ENCODE data around the gene RDH14. TPM values are rescaled to one million over a fixed set of nuclear protein-coding genes. Genes with fewer than 3 reads are reported as not detected.

RDH14 gene
- total RNA-seq, 2 experiments from 2014 or later = 18.8 to 19.4 TPM

DNA sequence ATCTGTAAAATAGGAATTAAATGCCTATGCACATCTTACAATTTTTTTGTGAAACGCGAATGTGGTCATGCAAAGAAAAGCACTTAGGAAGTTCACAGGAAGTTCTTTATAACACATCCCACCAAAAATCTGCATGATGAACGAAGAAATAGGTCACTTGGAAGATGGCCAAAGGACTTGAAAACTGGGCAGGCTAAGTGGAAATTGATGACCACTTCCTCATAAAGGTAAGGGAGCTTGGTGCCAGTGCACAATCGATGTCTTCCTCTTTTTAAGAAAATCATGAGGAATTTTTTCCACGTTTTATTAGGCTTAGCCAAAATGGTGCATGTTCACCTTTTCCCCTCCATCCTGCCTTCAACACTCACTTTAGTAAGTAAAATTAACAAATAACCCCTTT is 37.2 kb upstream of the RDH14 start:
- intact Hi-C loops (cut with micrococcal nuclease) = no loop called here
- peaks cover 2% of the 10 kb centered on the region for H3K9me3 Mint-ChIP-seq
- TF ChIP-seq, protein P1, sequence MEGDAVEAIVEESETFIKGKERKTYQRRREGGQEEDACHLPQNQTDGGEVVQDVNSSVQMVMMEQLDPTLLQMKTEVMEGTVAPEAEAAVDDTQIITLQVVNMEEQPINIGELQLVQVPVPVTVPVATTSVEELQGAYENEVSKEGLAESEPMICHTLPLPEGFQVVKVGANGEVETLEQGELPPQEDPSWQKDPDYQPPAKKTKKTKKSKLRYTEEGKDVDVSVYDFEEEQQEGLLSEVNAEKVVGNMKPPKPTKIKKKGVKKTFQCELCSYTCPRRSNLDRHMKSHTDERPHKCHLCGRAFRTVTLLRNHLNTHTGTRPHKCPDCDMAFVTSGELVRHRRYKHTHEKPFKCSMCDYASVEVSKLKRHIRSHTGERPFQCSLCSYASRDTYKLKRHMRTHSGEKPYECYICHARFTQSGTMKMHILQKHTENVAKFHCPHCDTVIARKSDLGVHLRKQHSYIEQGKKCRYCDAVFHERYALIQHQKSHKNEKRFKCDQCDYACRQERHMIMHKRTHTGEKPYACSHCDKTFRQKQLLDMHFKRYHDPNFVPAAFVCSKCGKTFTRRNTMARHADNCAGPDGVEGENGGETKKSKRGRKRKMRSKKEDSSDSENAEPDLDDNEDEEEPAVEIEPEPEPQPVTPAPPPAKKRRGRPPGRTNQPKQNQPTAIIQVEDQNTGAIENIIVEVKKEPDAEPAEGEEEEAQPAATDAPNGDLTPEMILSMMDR (IDR thresholded peaks at IDR 0.05) = no peak
- DNase-seq (no peak), ATAC-seq (no peak)
- H3K27me3 Mint-ChIP-seq = no peaks in the 10 kb centered on the region
- CTCF ChIA-PET = no interaction called here
- H3K4me1 Mint-ChIP-seq (ENCODE audit: low read depth) = no peaks in the 10 kb centered on the region
- H3K27ac Mint-ChIP-seq = no peak overlapping the region
- POLR2A ChIA-PET = interaction anchor here (1.6 kb wide), 1 partner anchor 14 kb away, joined by 3 read pairs; no protein-coding TSS in a partner anchor
- no peak overlapping the region for H3K4me3 Mint-ChIP-seq
- H3K36me3 Mint-ChIP-seq (ENCODE audit: low read depth) = peaks cover 4% of the 10 kb centered on the region

DNA sequence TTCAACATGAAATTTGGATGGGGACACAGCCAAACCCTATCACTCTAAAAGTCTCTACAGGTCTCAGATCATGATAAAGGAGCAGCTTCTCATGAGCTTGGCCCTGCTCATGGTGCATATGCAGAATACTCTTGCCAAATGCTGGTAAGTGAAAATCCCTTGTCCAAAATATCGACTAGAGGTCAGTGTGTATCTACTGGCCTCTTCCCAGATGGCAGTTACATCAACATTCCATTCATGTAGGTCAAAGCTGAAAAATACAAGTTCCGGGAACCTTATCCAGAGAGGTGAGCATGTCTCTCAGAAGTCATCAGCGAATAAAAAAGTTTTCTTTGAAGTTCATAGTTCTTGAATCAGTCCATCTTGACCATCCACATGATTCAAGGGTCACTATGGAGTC is 36.5 kb upstream of the RDH14 start:
- peaks cover 7% of the 10 kb centered on the region for H3K36me3 Mint-ChIP-seq (ENCODE audit: low read depth)
- no peak overlapping the region for H3K27ac Mint-ChIP-seq
- TF ChIP-seq, protein P1 (IDR thresholded peaks at IDR 0.05) = no peak
- H3K9me3 Mint-ChIP-seq = peaks cover 2% of the 10 kb centered on the region
- H3K4me3 Mint-ChIP-seq = no peak overlapping the region
- no peak for DNase-seq
- no peaks in the 10 kb centered on the region for H3K27me3 Mint-ChIP-seq
- no peak for ATAC-seq
- ChIA-PET POLR2A (interaction anchor here (1.6 kb wide), 1 partner anchor 15 kb away, joined by 3 read pairs; no protein-coding TSS in a partner anchor), CTCF (no interaction called here)
- no peaks in the 10 kb centered on the region for H3K4me1 Mint-ChIP-seq (ENCODE audit: low read depth)
- intact Hi-C loops (cut with micrococcal nuclease) = no loop called here

DNA sequence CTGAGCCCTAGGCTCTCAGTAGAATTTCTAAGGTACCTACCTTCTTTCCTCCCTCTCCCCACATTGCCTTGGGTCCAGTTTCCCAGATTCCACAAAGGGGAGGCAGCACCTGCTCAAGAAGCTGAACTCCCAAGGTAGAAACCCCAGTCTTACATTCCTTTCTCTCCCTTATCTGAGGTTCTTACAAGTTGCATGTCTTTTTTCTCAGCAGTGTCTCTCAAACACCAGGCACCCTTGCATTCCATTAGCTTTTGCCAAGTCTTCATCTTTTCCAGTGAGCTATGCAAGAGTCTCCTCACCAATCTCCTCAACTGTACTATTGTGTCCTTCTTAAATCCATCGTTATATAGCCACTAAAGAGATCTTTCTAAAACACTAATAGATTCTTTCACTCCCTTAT is 33.0 kb upstream of the RDH14 start:
- intact Hi-C loops (cut with micrococcal nuclease) = no loop called here

GRCh38 chr2:18592372-18592771 is 31.9 kb upstream of the RDH14 start:
- no peak for DNase-seq
- Mint-ChIP-seq H3K27ac (no peak overlapping the region), H3K27me3 (no peaks in the 10 kb centered on the region), H3K36me3 (ENCODE audit: low read depth) (peaks cover 11% of the 10 kb centered on the region), H3K9me3 (peaks cover 2% of the 10 kb centered on the region), H3K4me1 (ENCODE audit: low read depth) (no peaks in the 10 kb centered on the region), H3K4me3 (no peak overlapping the region)
- ChIA-PET POLR2A (no interaction called here), CTCF (no interaction called here)
- no peak for ATAC-seq
- TF ChIP-seq, protein P1 (IDR thresholded peaks at IDR 0.05) = no peak
- intact Hi-C loops (cut with micrococcal nuclease) = no loop called here

More for the DNA sequence above, 33.0 kb upstream of the RDH14 start:
- TF ChIP-seq, protein P1 (IDR thresholded peaks at IDR 0.05) = no peak
- Mint-ChIP-seq H3K4me3 (no peak overlapping the region), H3K36me3 (ENCODE audit: low read depth) (peaks cover 11% of the 10 kb centered on the region), H3K4me1 (ENCODE audit: low read depth) (no peaks in the 10 kb centered on the region), H3K27me3 (no peaks in the 10 kb centered on the region), H3K9me3 (peaks cover 2% of the 10 kb centered on the region), H3K27ac (no peak overlapping the region)
- CTCF ChIA-PET = no interaction called here
- no peak for ATAC-seq
- POLR2A ChIA-PET = no interaction called here
- DNase-seq = no peak

GRCh38 chr2:18589354-18589753 is 28.9 kb upstream of the RDH14 start, which contains the start of gene NT5C1B:
TSS of gene NT5C1B (minus strand) at chr2:18589569. CDS start at chr2:18589468, 101 bp downstream.
- TF ChIP-seq, protein P1 (IDR thresholded peaks at IDR 0.05) = no peak
- Mint-ChIP-seq H3K4me1 (ENCODE audit: low read depth) (no peaks in the 10 kb centered on the region), H3K9me3 (peaks cover 8% of the 10 kb centered on the region), H3K4me3 (no peak within 1 kb of the TSS), H3K36me3 (ENCODE audit: low read depth) (peaks cover 23% of the 10 kb centered on the region), H3K27me3 (no peaks in the 10 kb centered on the region), H3K27ac (no peak within 1 kb of the TSS)
- DNase-seq (no peak), ATAC-seq (no peak)
- CTCF ChIA-PET = no interaction called here
- POLR2A ChIA-PET = no interaction called here
- intact Hi-C loops (cut with micrococcal nuclease) = no loop called here

Data from activated CD8-positive, alpha-beta T cell treated with anti-CD3 and anti-CD28 coated beads for 36 hours (primary cell).